ENCODE results near the gene FADS1.

The FADS1 gene

GRCh38 chr11:61814958-61815789 lies 1.6 kb downstream of the FADS1 start:
- H3K4me2 ChIP-seq (ENCODE audit: low read length) = peak overlapping the region; percentile 82
- H2BK120ac ChIP-seq (ENCODE audit: insufficient read depth, low read length, poor library complexity) = peak overlapping the region; percentile 91
- peak overlapping the region; percentile 85 for H3K18ac ChIP-seq (ENCODE audit: low read length)
- H3K79me2 ChIP-seq (ENCODE audit: control insufficient read depth, insufficient read depth, low read length, poor library complexity) = peaks cover 11% of the 10 kb centered on the region
- no peaks in the 10 kb centered on the region for H3K27me3 ChIP-seq (ENCODE audit: insufficient read depth, low read length)
- H4K91ac ChIP-seq (ENCODE audit: low read depth, low read length) = peak overlapping the region; percentile 96
- peaks cover 0 to 8% of the 10 kb centered on the region in 2 experiments for H3K4me1 ChIP-seq (ENCODE audit: control insufficient read depth in 1 of 2, insufficient read depth in 2 of 2, low read length in 2 of 2)
- no CpG with 5 or more reads among the region's 66 CpGs for WGBS (ENCODE audit: extremely low coverage, insufficient coverage, insufficient read length)
- peak overlapping the region; percentile 87 for H2BK5ac ChIP-seq (ENCODE audit: low read depth, low read length, poor library complexity)
- H3K36me3 ChIP-seq (ENCODE audit: control insufficient read depth in 1 of 2, insufficient read depth in 2 of 2, low read length in 2 of 2) = peaks cover 34 to 38% of the 10 kb centered on the region in 2 experiments
- H3K4ac ChIP-seq (ENCODE audit: low read depth, low read length) = peak overlapping the region; percentile 73
- peak overlapping the region; percentile 93 for H3K14ac ChIP-seq (ENCODE audit: low read length)
- H3K23ac ChIP-seq (ENCODE audit: low read length) = no peak overlapping the region
- peak overlapping the region; percentile 71 for H2AK5ac ChIP-seq (ENCODE audit: low read length)
- peak overlapping the region; percentile 55 for H4K12ac ChIP-seq (ENCODE audit: low read depth, low read length)
- H3K9ac ChIP-seq (ENCODE audit: low read length) = peak overlapping the region; percentile 83
- peak overlapping the region; percentile 70 for H2AFZ ChIP-seq (ENCODE audit: insufficient read depth, low read length, poor library complexity)
- peak overlapping the region; percentile 86 for H3K4me3 ChIP-seq (ENCODE audit: low read depth, low read length)
- peaks cover 26% of the 10 kb centered on the region for H3K79me1 ChIP-seq (ENCODE audit: low read length)
- no peaks in the 10 kb centered on the region for H3K9me3 ChIP-seq (ENCODE audit: insufficient read depth, low read depth, low read length)
- H4K8ac ChIP-seq (ENCODE audit: low read depth, low read length) = peak overlapping the region; percentile 90
- peak; percentile 99 to 100 for DNase-seq
- peak overlapping the region; percentile 26 for H2BK12ac ChIP-seq (ENCODE audit: low read length)
- peak overlapping the region; percentile 88 for H3K27ac ChIP-seq (ENCODE audit: low read depth, low read length)

- peak overlapping the region; percentile 55 for H4K12ac ChIP-seq (ENCODE audit: low read depth, low read length)
Observed at GRCh38 chr11:61814247-61814957, 2.4 kb downstream of the FADS1 start.

GRCh38 chr11:61812736-61813411 lies 3.9 kb downstream of the FADS1 start:
- H3K79me1 ChIP-seq (ENCODE audit: low read length) = peaks cover 26% of the 10 kb centered on the region
- no peak overlapping the region for H3K4me2 ChIP-seq (ENCODE audit: low read length)
- H3K27ac ChIP-seq (ENCODE audit: low read depth, low read length) = no peak overlapping the region
- no peak overlapping the region for H3K4me3 ChIP-seq (ENCODE audit: low read depth, low read length)
- H3K79me2 ChIP-seq (ENCODE audit: control insufficient read depth, insufficient read depth, low read length, poor library complexity) = peaks cover 11% of the 10 kb centered on the region
- no peak overlapping the region for H4K8ac ChIP-seq (ENCODE audit: low read depth, low read length)
- DNase-seq = peak; percentile 58 to 77
- H3K9me3 ChIP-seq (ENCODE audit: insufficient read depth, low read depth, low read length) = no peaks in the 10 kb centered on the region
- no peak overlapping the region for H4K91ac ChIP-seq (ENCODE audit: low read depth, low read length)
- H2AFZ ChIP-seq (ENCODE audit: insufficient read depth, low read length, poor library complexity) = no peak overlapping the region
- no peak overlapping the region for H2AK5ac ChIP-seq (ENCODE audit: low read length)
- peaks cover 0 to 7% of the 10 kb centered on the region in 2 experiments for H3K4me1 ChIP-seq (ENCODE audit: control insufficient read depth in 1 of 2, insufficient read depth in 2 of 2, low read length in 2 of 2)
- H2BK120ac ChIP-seq (ENCODE audit: insufficient read depth, low read length, poor library complexity) = no peak overlapping the region
- WGBS (ENCODE audit: extremely low coverage, insufficient coverage, insufficient read length) = no CpG with 5 or more reads among the region's 4 CpGs
- no peak overlapping the region for H3K4ac ChIP-seq (ENCODE audit: low read depth, low read length)
- H2BK5ac ChIP-seq (ENCODE audit: low read depth, low read length, poor library complexity) = no peak overlapping the region
- H3K27me3 ChIP-seq (ENCODE audit: insufficient read depth, low read length) = no peaks in the 10 kb centered on the region
- no peak overlapping the region for H3K18ac ChIP-seq (ENCODE audit: low read length)
- no peak overlapping the region for H2BK12ac ChIP-seq (ENCODE audit: low read length)
- H3K23ac ChIP-seq (ENCODE audit: low read length) = no peak overlapping the region
- H3K36me3 ChIP-seq (ENCODE audit: control insufficient read depth in 1 of 2, insufficient read depth in 2 of 2, low read length in 2 of 2) = peaks cover 47 to 60% of the 10 kb centered on the region in 2 experiments
- no peak overlapping the region for H3K9ac ChIP-seq (ENCODE audit: low read length)
- H4K12ac ChIP-seq (ENCODE audit: low read depth, low read length) = no peak overlapping the region
- no peak overlapping the region for H3K14ac ChIP-seq (ENCODE audit: low read length)

More at GRCh38 chr11:61814247-61814957, 2.4 kb downstream of the FADS1 start:
- Histone ChIP-seq H3K18ac (ENCODE audit: low read length) (peak overlapping the region; percentile 85), H3K23ac (ENCODE audit: low read length) (no peak overlapping the region), H2AFZ (ENCODE audit: insufficient read depth, low read length, poor library complexity) (peak overlapping the region; percentile 70), H3K9ac (ENCODE audit: low read length) (peak overlapping the region; percentile 79), H3K27me3 (ENCODE audit: insufficient read depth, low read length) (no peaks in the 10 kb centered on the region), H2BK12ac (ENCODE audit: low read length) (peak overlapping the region; percentile 38), H3K4me2 (ENCODE audit: low read length) (peak overlapping the region; percentile 82), H2BK5ac (ENCODE audit: low read depth, low read length, poor library complexity) (peak overlapping the region; percentile 84), H3K79me1 (ENCODE audit: low read length) (peaks cover 26% of the 10 kb centered on the region), H3K4ac (ENCODE audit: low read depth, low read length) (peak overlapping the region; percentile 24), H4K8ac (ENCODE audit: low read depth, low read length) (peak overlapping the region; percentile 90), H3K79me2 (ENCODE audit: control insufficient read depth, insufficient read depth, low read length, poor library complexity) (peaks cover 11% of the 10 kb centered on the region), H3K9me3 (ENCODE audit: insufficient read depth, low read depth, low read length) (no peaks in the 10 kb centered on the region), H3K4me3 (ENCODE audit: low read depth, low read length) (no peak overlapping the region), H3K36me3 (ENCODE audit: control insufficient read depth in 1 of 2, insufficient read depth in 2 of 2, low read length in 2 of 2) (peaks cover 38 to 45% of the 10 kb centered on the region in 2 experiments), H2AK5ac (ENCODE audit: low read length) (peak overlapping the region; percentile 24), H2BK120ac (ENCODE audit: insufficient read depth, low read length, poor library complexity) (peak overlapping the region; percentile 54), H3K4me1 (ENCODE audit: control insufficient read depth in 1 of 2, insufficient read depth in 2 of 2, low read length in 2 of 2) (peaks cover 0 to 8% of the 10 kb centered on the region in 2 experiments), H4K91ac (ENCODE audit: low read depth, low read length) (peak overlapping the region; percentile 85), H3K14ac (ENCODE audit: low read length) (peak overlapping the region; percentile 60), H3K27ac (ENCODE audit: low read depth, low read length) (peak overlapping the region; percentile 88)
- peak; percentile 83 to 90 for DNase-seq
- no CpG with 5 or more reads among the region's 16 CpGs for WGBS (ENCODE audit: extremely low coverage, insufficient coverage, insufficient read length)

GRCh38 chr11:61811831-61812230 lies 5.0 kb downstream of the FADS1 start:
- no peak overlapping the region for H4K8ac ChIP-seq (ENCODE audit: low read depth, low read length)

More at GRCh38 chr11:61811831-61812230, 5.0 kb downstream of the FADS1 start:
- H3K4ac ChIP-seq (ENCODE audit: low read depth, low read length) = no peak overlapping the region
- H3K79me2 ChIP-seq (ENCODE audit: control insufficient read depth, insufficient read depth, low read length, poor library complexity) = peaks cover 10% of the 10 kb centered on the region
- no peak overlapping the region for H3K23ac ChIP-seq (ENCODE audit: low read length)
- H3K9me3 ChIP-seq (ENCODE audit: insufficient read depth, low read depth, low read length) = no peaks in the 10 kb centered on the region
- no peak overlapping the region for H4K12ac ChIP-seq (ENCODE audit: low read depth, low read length)
- no peak overlapping the region for H2BK120ac ChIP-seq (ENCODE audit: insufficient read depth, low read length, poor library complexity)
- WGBS (ENCODE audit: extremely low coverage, insufficient coverage, insufficient read length) = no CpG with 5 or more reads among the region's 5 CpGs
- peaks cover 24% of the 10 kb centered on the region for H3K79me1 ChIP-seq (ENCODE audit: low read length)
- H3K4me2 ChIP-seq (ENCODE audit: low read length) = no peak overlapping the region
- no peak overlapping the region for H2BK5ac ChIP-seq (ENCODE audit: low read depth, low read length, poor library complexity)
- H4K91ac ChIP-seq (ENCODE audit: low read depth, low read length) = no peak overlapping the region
- H3K27me3 ChIP-seq (ENCODE audit: insufficient read depth, low read length) = no peaks in the 10 kb centered on the region
- no peak overlapping the region for H2BK12ac ChIP-seq (ENCODE audit: low read length)
- H2AK5ac ChIP-seq (ENCODE audit: low read length) = no peak overlapping the region
- DNase-seq = no peak
- H3K14ac ChIP-seq (ENCODE audit: low read length) = no peak overlapping the region
- no peak overlapping the region for H3K4me3 ChIP-seq (ENCODE audit: low read depth, low read length)
- no peak overlapping the region for H3K27ac ChIP-seq (ENCODE audit: low read depth, low read length)
- H3K4me1 ChIP-seq (ENCODE audit: control insufficient read depth in 1 of 2, insufficient read depth in 2 of 2, low read length in 2 of 2) = peaks cover 0 to 7% of the 10 kb centered on the region in 2 experiments
- H2AFZ ChIP-seq (ENCODE audit: insufficient read depth, low read length, poor library complexity) = no peak overlapping the region
- H3K36me3 ChIP-seq (ENCODE audit: control insufficient read depth in 1 of 2, insufficient read depth in 2 of 2, low read length in 2 of 2) = peaks cover 52 to 66% of the 10 kb centered on the region in 2 experiments
- no peak overlapping the region for H3K9ac ChIP-seq (ENCODE audit: low read length)
- no peak overlapping the region for H3K18ac ChIP-seq (ENCODE audit: low read length)
